Astrocyte (in vitro differentiated cells and primary cell): Measurements from ENCODE around the gene ARPP19. TPM values are rescaled to one million over a fixed set of nuclear protein-coding genes. Genes with fewer than 3 reads are reported as not detected.

Experiments
- DNase-seq: peaks from one replicate; pipeline ENCODE4 v3.0.0-alpha.2; 2010; ENCODE audit warnings: low read depth
- FAIRE-seq: peaks from 2 replicates; lab custom pipeline; 2011; peaks lifted over from hg19 to GRCh38; lab: Jason Lieb, UNC
- H2AFZ ChIP-seq: 2 replicates; pipeline ENCODE4 v1.6.0; 2012; ENCODE audit warnings: low read depth, low read length, inconsistent platforms
- H3K27ac ChIP-seq: 2 replicates; pipeline ENCODE4 v1.5.1; 2011; ENCODE audit warnings: low read depth, low read length, inconsistent platforms
- H3K27me3 ChIP-seq: 2 replicates; pipeline ENCODE4 v1.6.0; 2011; ENCODE audit warnings: low read length, inconsistent platforms; ENCODE audit not compliant: insufficient read depth
- H3K36me3 ChIP-seq: 2 replicates; pipeline ENCODE4 v1.5.1; 2011; ENCODE audit warnings: low read length, inconsistent platforms; ENCODE audit not compliant: insufficient read depth
- H3K4me1 ChIP-seq: 2 replicates; pipeline ENCODE4 v1.5.1; 2011; ENCODE audit warnings: low read length, inconsistent platforms; ENCODE audit not compliant: insufficient read depth
- H3K4me2 ChIP-seq: 2 replicates; pipeline ENCODE4 v1.6.0; 2012; ENCODE audit warnings: low read length, inconsistent platforms
- H3K4me3 ChIP-seq: 2 replicates; pipeline ENCODE4 v1.5.1; 2011; ENCODE audit warnings: low read depth, mild to moderate bottlenecking, low read length, inconsistent platforms; ENCODE audit not compliant: insufficient read depth
- H3K79me2 ChIP-seq: 2 replicates; pipeline ENCODE4 v1.6.0; 2012; ENCODE audit warnings: mild to moderate bottlenecking, low read length, inconsistent platforms; ENCODE audit not compliant: insufficient read depth
- H3K9ac ChIP-seq: 2 replicates; pipeline ENCODE4 v1.6.0; 2012; ENCODE audit warnings: mild to moderate bottlenecking, low read length, inconsistent platforms
- H3K9me3 ChIP-seq: 2 replicates; pipeline ENCODE4 v1.5.1; 2012; ENCODE audit warnings: low read depth, mild to moderate bottlenecking, low read length, inconsistent platforms; ENCODE audit not compliant: insufficient read depth
- H4K20me1 ChIP-seq: 2 replicates; pipeline ENCODE4 v1.6.0; 2012; ENCODE audit warnings: low read length, inconsistent platforms; ENCODE audit not compliant: insufficient read depth
- H3K27ac Mint-ChIP-seq: one replicate; pipeline ENCODE4 v1.8.0; 2021; ENCODE audit warnings: mild to moderate bottlenecking, mixed read lengths; ENCODE audit not compliant: unreplicated experiment
- H3K27me3 Mint-ChIP-seq: one replicate; pipeline ENCODE4 v1.8.0; 2021; ENCODE audit warnings: low read depth, mixed read lengths; ENCODE audit not compliant: unreplicated experiment
- H3K36me3 Mint-ChIP-seq: one replicate; pipeline ENCODE4 v1.8.0; 2021; ENCODE audit warnings: low read depth, mixed read lengths; ENCODE audit not compliant: unreplicated experiment
- H3K4me1 Mint-ChIP-seq: one replicate; pipeline ENCODE4 v1.8.0; 2021; ENCODE audit warnings: low read depth, mixed read lengths; ENCODE audit not compliant: unreplicated experiment
- H3K4me3 Mint-ChIP-seq: one replicate; pipeline ENCODE4 v1.8.0; 2021; ENCODE audit warnings: mild to moderate bottlenecking, moderate library complexity, mixed read lengths; ENCODE audit not compliant: unreplicated experiment
- H3K9me3 Mint-ChIP-seq: one replicate; pipeline ENCODE4 v1.8.0; 2021; ENCODE audit warnings: mild to moderate bottlenecking, mixed read lengths; ENCODE audit not compliant: unreplicated experiment
- CTCF ChIP-seq: IDR thresholded peaks from 2 replicates; pipeline ENCODE4 v1.5.1; 2011; ENCODE audit warnings: low read depth, mild to moderate bottlenecking, inconsistent platforms, low read length, moderate library complexity; ENCODE audit not compliant: insufficient read depth
- EZH2 ChIP-seq: IDR thresholded peaks from 2 replicates; pipeline ENCODE4 v1.6.1; 2012; ENCODE audit warnings: mild to moderate bottlenecking, low read length, inconsistent platforms; ENCODE audit not compliant: insufficient read depth
- total RNA-seq: library from RNA; stranded (reverse); gene quantifications from 2 replicates; pipeline ENCODE4 v1.2.1, GENCODE V29; 2021

ARPP19 gene
- total RNA-seq, 1 donor from 2014 or later, result 198 TPM

GRCh38 chr15:52528564-52529340 lies 40.1 kb downstream of the ARPP19 start, which contains the start of gene MYO5A:
Gene MYO5A (minus strand): TSS chr15:52528880. CDS start chr15:52528806, 74 bp downstream.
- peaks cover 14% of the 10 kb centered on the region for H3K4me1 ChIP-seq
- peak within 1 kb of the TSS; percentile 98 for H3K4me3 Mint-ChIP-seq
- peaks cover 33% of the 10 kb centered on the region for H4K20me1 ChIP-seq
- peaks cover 14% of the 10 kb centered on the region for H3K27me3 ChIP-seq
- peaks cover 45% of the 10 kb centered on the region for H3K79me2 ChIP-seq
- TF ChIP-seq EZH2 (no peak), CTCF (no peak)
- H3K27ac ChIP-seq, result peak within 1 kb of the TSS; percentile 47
- FAIRE-seq (no peak), DNase-seq (peak; percentile 40)
- H3K27me3 Mint-ChIP-seq, result peaks cover 34% of the 10 kb centered on the region
- peak within 1 kb of the TSS; percentile 81 for H3K9ac ChIP-seq
- no peaks in the 10 kb centered on the region for H3K9me3 ChIP-seq
- H3K4me1 Mint-ChIP-seq, result no peaks in the 10 kb centered on the region
- peaks cover 1% of the 10 kb centered on the region for H3K9me3 Mint-ChIP-seq
- no peaks in the 10 kb centered on the region for H3K36me3 Mint-ChIP-seq
- H3K36me3 ChIP-seq, result no peaks in the 10 kb centered on the region
- H3K27ac Mint-ChIP-seq, result peak within 1 kb of the TSS; percentile 4
- peak within 1 kb of the TSS; percentile 96 for H3K4me2 ChIP-seq
- H2AFZ ChIP-seq, result peak within 1 kb of the TSS; percentile 95
- H3K4me3 ChIP-seq, result peak within 1 kb of the TSS; percentile 77

DNA sequence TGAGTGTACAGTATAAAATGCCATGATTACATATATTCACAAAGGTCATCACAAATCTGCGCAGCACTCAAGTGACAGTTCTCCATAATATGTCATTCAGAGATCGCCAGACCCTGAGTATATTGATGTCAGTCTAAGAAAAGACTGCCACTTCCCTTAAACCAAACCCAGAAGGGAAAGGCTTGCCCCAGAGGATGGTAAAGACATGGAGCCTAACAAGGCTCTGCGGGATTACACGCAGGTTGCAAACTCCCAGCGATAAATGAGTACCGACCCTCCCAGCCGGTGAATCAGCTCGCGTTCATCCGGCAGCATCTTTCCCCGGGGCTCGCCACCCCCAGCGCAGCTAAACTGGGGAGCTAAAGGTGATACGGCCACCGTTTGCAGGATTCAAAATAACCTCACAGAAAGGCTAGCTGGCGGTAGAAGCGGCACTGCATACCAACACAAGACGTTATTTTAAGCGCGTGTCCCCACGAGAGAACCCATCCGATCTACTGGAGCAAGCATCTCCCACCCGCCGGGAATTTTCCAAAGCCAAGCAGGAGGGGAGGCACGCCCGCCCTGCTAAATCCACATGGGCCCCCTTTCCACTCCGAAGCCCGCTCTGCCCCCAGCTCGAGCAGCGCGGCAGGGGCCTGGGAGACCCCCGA lies 40.8 kb downstream of the ARPP19 start:
- peak overlapping the region; percentile 81 for H3K9ac ChIP-seq
- Mint-ChIP-seq H3K36me3 (no peaks in the 10 kb centered on the region), H3K27me3 (peaks cover 30% of the 10 kb centered on the region), H3K4me3 (peak overlapping the region; percentile 98), H3K4me1 (peaks cover 6% of the 10 kb centered on the region), H3K27ac (peak overlapping the region; percentile 4), H3K9me3 (peaks cover 1% of the 10 kb centered on the region)
- H3K27me3 ChIP-seq, result peaks cover 14% of the 10 kb centered on the region
- H3K4me1 ChIP-seq, result peaks cover 20% of the 10 kb centered on the region
- peak overlapping the region; percentile 77 for H3K4me3 ChIP-seq
- peak overlapping the region; percentile 8 for H3K27ac ChIP-seq
- TF ChIP-seq EZH2, result no peak
- no peak for TF ChIP-seq CTCF
- DNase-seq (peak; percentile 18), FAIRE-seq (no peak)
- no peaks in the 10 kb centered on the region for H3K9me3 ChIP-seq
- peak overlapping the region; percentile 96 for H3K4me2 ChIP-seq
- H2AFZ ChIP-seq, result peak overlapping the region; percentile 82
- peaks cover 46% of the 10 kb centered on the region for H3K79me2 ChIP-seq
- peaks cover 40% of the 10 kb centered on the region for H4K20me1 ChIP-seq
- H3K36me3 ChIP-seq, result no peaks in the 10 kb centered on the region
